Stimulated activated naive CD8-positive, alpha-beta T cell treated with anti-CD3 and anti-CD28 coated beads, Interleukin-15, amount 100 ng/mL, for 72 hours (primary cell): ENCODE data around the gene ITSN1.

Experiments used
- ATAC-seq: fragments of 150-1000 bp; cut with Tn5 transposase; 2 replicates; pipeline ENCODE4 v1.10.0; 2021; ENCODE audit warnings: mild to moderate bottlenecking, moderate library complexity
- DNase-seq, 2 donors: peaks; one replicate each; pipeline ENCODE4 v3.0.0; 2021 to 2022
- H3K27ac Mint-ChIP-seq, 2 donors: one replicate each; pipeline ENCODE4 v1.8.0; 2022; ENCODE audit warnings: mild to moderate bottlenecking in 2 of 2, mixed read lengths in 2 of 2, moderate library complexity in 2 of 2
- H3K27me3 Mint-ChIP-seq: one replicate; pipeline ENCODE4 v1.8.0; 2022; ENCODE audit warnings: mixed read lengths
- H3K4me1 Mint-ChIP-seq: one replicate; pipeline ENCODE4 v1.8.0; 2022; ENCODE audit warnings: mild to moderate bottlenecking, mixed read lengths
- H3K4me3 Mint-ChIP-seq, 2 donors: one replicate each; pipeline ENCODE4 v1.8.0; 2022; ENCODE audit warnings: mild to moderate bottlenecking in 2 of 2, mixed read lengths in 2 of 2, moderate library complexity in 1 of 2
- H3K9me3 Mint-ChIP-seq, 2 donors: one replicate each; pipeline ENCODE4 v1.8.0; 2022; ENCODE audit warnings: mixed read lengths in 2 of 2

ITSN1 gene

DNA sequence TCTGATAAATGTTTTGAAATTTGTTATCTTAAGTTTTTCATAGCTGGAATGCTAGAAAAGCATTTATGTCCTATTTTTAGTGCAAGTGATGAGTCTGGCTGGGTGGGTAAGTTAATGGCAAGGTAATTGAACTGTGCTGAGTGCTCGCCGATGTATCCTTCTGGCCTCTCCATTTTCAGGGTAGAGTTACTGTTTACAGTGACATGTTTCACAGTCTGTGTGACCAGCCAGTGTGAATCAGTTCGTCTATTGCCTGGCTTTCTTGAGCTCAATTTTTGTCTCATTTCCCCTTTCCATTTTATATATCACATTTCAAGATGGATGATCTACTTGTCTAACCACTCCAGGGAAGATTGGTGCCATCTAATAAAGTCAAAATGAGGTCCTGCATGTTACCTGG is 44.1 kb downstream of the ITSN1 start:
- no peak overlapping the region for H3K4me3 Mint-ChIP-seq
- no peaks in the 10 kb centered on the region for H3K9me3 Mint-ChIP-seq
- no peak for DNase-seq
- H3K4me1 Mint-ChIP-seq = no peaks in the 10 kb centered on the region
- H3K27me3 Mint-ChIP-seq = no peaks in the 10 kb centered on the region
- H3K27ac Mint-ChIP-seq = no peak overlapping the region
- no peak for ATAC-seq

GRCh38 chr21:33687634-33688033 is 45.3 kb downstream of the ITSN1 start:
- DNase-seq (no peak), ATAC-seq (no peak)
- Mint-ChIP-seq H3K4me3 (no peak overlapping the region), H3K27me3 (no peaks in the 10 kb centered on the region), H3K9me3 (no peaks in the 10 kb centered on the region), H3K4me1 (no peaks in the 10 kb centered on the region), H3K27ac (no peak overlapping the region)

GRCh38 chr21:33688353-33688752 is 46.1 kb downstream of the ITSN1 start:
- no peak overlapping the region for H3K4me3 Mint-ChIP-seq
- H3K9me3 Mint-ChIP-seq = no peaks in the 10 kb centered on the region
- DNase-seq = no peak
- no peak for ATAC-seq
- H3K4me1 Mint-ChIP-seq = no peaks in the 10 kb centered on the region
- H3K27ac Mint-ChIP-seq = no peak overlapping the region
- H3K27me3 Mint-ChIP-seq = no peaks in the 10 kb centered on the region

DNA sequence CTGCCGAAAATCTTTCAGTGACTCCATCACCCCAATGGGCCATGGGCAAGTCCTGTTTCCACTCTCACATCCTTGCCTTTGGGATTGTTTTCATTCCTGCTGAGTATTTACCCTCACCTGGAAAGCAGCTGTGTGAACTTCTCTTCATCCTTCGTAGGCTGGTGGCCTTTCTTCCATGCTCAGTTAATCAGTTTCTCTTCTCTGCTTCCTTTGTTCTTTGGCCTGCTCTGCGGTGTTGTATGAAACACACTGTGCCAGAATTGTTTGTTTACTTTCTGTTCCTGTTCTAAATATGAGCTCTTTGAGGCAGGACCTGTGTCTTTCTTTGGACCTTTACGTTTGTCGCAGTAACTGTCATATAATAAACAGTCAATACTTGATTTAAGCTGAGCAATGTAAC is 48.6 kb downstream of the ITSN1 start:
- ATAC-seq (no peak), DNase-seq (no peak)
- Mint-ChIP-seq H3K9me3 (no peaks in the 10 kb centered on the region), H3K4me1 (no peaks in the 10 kb centered on the region), H3K27me3 (no peaks in the 10 kb centered on the region), H3K4me3 (no peak overlapping the region), H3K27ac (no peak overlapping the region)

GRCh38 chr21:33691945-33692603 is 49.8 kb downstream of the ITSN1 start:
- DNase-seq (no peak), ATAC-seq (no peak)
- H3K4me3 Mint-ChIP-seq = no peak overlapping the region
- no peaks in the 10 kb centered on the region for H3K4me1 Mint-ChIP-seq
- no peaks in the 10 kb centered on the region for H3K9me3 Mint-ChIP-seq
- no peak overlapping the region for H3K27ac Mint-ChIP-seq
- no peaks in the 10 kb centered on the region for H3K27me3 Mint-ChIP-seq

- Mint-ChIP-seq H3K4me3 (no peak overlapping the region), H3K4me1 (no peaks in the 10 kb centered on the region), H3K9me3 (no peaks in the 10 kb centered on the region), H3K27me3 (no peaks in the 10 kb centered on the region), H3K27ac (no peak overlapping the region)
- ATAC-seq (no peak), DNase-seq (no peak)
Observed at GRCh38 chr21:33695813-33696212, 53.5 kb downstream of the ITSN1 start.

DNA sequence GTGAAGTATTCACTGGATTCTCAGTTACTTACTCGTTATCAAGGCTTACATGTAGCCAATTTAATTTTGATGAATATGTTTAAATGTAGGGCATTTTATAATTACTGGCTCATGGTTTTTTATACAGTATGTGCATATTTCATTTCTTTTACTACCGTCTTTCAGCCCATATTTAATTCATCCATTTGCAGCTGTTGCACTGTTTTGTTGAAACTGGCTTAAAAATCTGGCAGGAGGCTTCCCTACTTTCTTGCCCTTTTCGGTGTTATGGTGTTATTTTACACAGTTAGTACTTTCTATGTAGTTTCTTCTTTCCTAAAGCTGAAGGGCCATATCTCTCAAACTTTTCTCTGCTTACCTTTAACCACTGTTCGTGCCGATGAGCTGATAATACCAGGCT is 54.2 kb downstream of the ITSN1 start:
- Mint-ChIP-seq H3K27me3 (no peaks in the 10 kb centered on the region), H3K4me1 (no peaks in the 10 kb centered on the region), H3K4me3 (no peak overlapping the region), H3K27ac (no peak overlapping the region), H3K9me3 (no peaks in the 10 kb centered on the region)
- DNase-seq (no peak), ATAC-seq (no peak)

DNA sequence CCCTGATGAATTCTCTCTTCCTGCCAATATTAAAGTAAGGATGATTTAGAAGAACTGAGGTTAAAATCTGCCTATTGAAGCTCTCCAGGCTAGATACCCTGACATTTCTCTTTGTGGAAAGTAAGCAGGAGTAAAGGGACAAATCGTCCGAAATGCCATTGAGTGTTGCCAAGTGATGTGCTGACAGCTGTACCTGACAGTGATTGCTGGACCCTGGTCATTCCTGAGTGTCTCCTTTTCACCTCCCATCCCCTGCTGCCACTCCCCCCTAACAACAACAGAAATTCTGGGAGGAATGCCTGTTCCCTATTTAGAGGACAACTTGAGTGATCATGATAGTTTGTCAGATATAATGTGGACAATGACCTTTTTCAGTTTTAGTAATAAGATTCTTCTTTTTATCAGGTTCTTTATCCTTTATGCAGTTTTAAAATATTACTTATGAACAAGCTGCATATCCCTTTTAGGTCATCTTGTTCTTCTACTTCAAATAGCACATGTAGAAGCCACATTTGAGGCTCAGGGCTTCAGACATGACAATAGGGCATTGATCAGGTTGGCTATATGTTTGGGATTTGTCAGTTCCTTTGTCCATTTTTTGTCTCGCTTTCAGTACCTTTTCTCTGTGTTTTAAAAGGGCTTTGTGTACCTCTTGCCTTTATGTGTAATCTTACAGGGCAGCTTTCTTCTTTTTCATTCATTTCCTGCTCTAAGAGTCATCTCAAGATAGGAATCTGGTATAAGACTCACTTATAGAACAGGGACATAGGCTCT is 56.0 kb downstream of the ITSN1 start:
- Mint-ChIP-seq H3K9me3 (no peaks in the 10 kb centered on the region), H3K27ac (no peak overlapping the region), H3K4me1 (no peaks in the 10 kb centered on the region)

GRCh38 chr21:33699277-33699676 is 57.0 kb downstream of the ITSN1 start:
- Mint-ChIP-seq H3K4me3 (no peak overlapping the region), H3K4me1 (no peaks in the 10 kb centered on the region), H3K9me3 (no peaks in the 10 kb centered on the region), H3K27me3 (no peaks in the 10 kb centered on the region), H3K27ac (no peak overlapping the region)
- ATAC-seq = no peak
- no peak for DNase-seq

More for the DNA sequence above, 56.0 kb downstream of the ITSN1 start:
- no peak overlapping the region for H3K4me3 Mint-ChIP-seq
- H3K27me3 Mint-ChIP-seq = no peaks in the 10 kb centered on the region
- DNase-seq = no peak
- ATAC-seq = no peak

- H3K4me3 Mint-ChIP-seq = no peak overlapping the region
- H3K27me3 Mint-ChIP-seq = no peaks in the 10 kb centered on the region
- DNase-seq = no peak
- no peak for ATAC-seq
- no peaks in the 10 kb centered on the region for H3K4me1 Mint-ChIP-seq
- H3K9me3 Mint-ChIP-seq = no peaks in the 10 kb centered on the region
- no peak overlapping the region for H3K27ac Mint-ChIP-seq
Observed at GRCh38 chr21:33700491-33700890, 58.2 kb downstream of the ITSN1 start.

- Mint-ChIP-seq H3K27me3 (no peaks in the 10 kb centered on the region), H3K9me3 (no peaks in the 10 kb centered on the region), H3K4me3 (no peak overlapping the region), H3K27ac (no peak overlapping the region), H3K4me1 (no peaks in the 10 kb centered on the region)
- DNase-seq (no peak), ATAC-seq (no peak)
Observed at GRCh38 chr21:33703750-33704606, 61.7 kb downstream of the ITSN1 start.

- no peak for ATAC-seq
Observed at GRCh38 chr21:33707846-33708245, 65.5 kb downstream of the ITSN1 start.

DNA sequence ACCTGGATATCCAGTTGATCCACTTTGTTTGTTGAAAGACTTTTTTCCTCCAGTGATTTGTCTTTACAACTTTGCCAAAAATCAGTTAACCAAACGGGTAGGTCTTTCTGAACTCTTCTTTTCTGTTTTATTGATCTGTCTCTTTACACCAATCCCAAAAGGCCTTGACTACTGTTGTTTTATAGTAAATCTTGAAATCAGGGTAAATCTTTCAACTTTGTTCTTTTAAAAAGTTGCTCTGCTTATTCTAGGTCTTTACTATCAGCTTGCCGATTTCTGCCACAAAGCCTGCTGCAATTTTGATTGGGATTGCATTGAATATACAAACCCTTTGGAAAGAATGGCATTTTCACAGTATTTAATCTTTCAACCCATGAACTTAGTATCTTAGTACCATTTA is 66.6 kb downstream of the ITSN1 start:
- Mint-ChIP-seq H3K9me3 (no peaks in the 10 kb centered on the region), H3K27ac (no peak overlapping the region), H3K4me3 (no peak overlapping the region), H3K4me1 (no peaks in the 10 kb centered on the region), H3K27me3 (no peaks in the 10 kb centered on the region)
- DNase-seq (no peak), ATAC-seq (no peak)

More at GRCh38 chr21:33707846-33708245, 65.5 kb downstream of the ITSN1 start:
- Mint-ChIP-seq H3K27me3 (no peaks in the 10 kb centered on the region), H3K27ac (no peak overlapping the region), H3K9me3 (no peaks in the 10 kb centered on the region), H3K4me3 (no peak overlapping the region), H3K4me1 (no peaks in the 10 kb centered on the region)
- no peak for DNase-seq

GRCh38 chr21:33712022-33712803 is 69.9 kb downstream of the ITSN1 start:
- H3K4me3 Mint-ChIP-seq = no peak overlapping the region
- no peaks in the 10 kb centered on the region for H3K9me3 Mint-ChIP-seq
- ATAC-seq (no peak), DNase-seq (no peak)
- H3K27ac Mint-ChIP-seq = peak overlapping the region; percentile 43 to 71
- H3K27me3 Mint-ChIP-seq = no peaks in the 10 kb centered on the region
- H3K4me1 Mint-ChIP-seq = no peaks in the 10 kb centered on the region

DNA sequence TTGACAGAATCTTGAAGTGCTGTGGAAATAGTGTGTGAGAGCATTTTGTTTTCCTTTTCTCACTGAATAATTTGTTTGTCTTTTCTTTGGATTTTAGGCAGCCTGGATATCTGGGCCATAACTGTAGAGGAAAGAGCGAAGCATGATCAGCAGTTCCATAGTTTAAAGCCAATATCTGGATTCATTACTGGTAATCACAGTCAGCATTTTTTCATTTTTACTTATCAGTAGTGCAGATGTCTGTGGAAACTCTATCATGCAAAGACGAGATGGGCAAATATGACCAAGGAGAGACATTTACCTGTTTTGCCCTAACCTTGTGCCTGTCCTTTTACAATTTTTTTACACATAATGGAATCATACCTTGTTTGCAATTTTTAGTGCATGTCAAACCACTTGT is 78.8 kb downstream of the ITSN1 start:
- Mint-ChIP-seq H3K9me3 (no peaks in the 10 kb centered on the region), H3K4me3 (no peak overlapping the region), H3K27ac (peak overlapping the region in 1 of 2 donors; percentile 2), H3K27me3 (no peaks in the 10 kb centered on the region), H3K4me1 (no peaks in the 10 kb centered on the region)
- DNase-seq = no peak
- no peak for ATAC-seq
